Small intestine (tissue), 7 donors: ENCODE data around the gene ARFGEF3. TPM values are rescaled to one million over a fixed set of nuclear protein-coding genes. Genes with fewer than 3 reads are reported as not detected.

ENCODE experiments used
- DNase-seq, 2 donors: peaks; one replicate each; pipeline versions ENCODE4 v3.0.0 to v3.0.0-alpha.2; 2013
- FAIRE-seq: peaks from 2 replicates; lab custom pipeline; 2012; peaks lifted over from hg19 to GRCh38; lab: Jason Lieb, UNC
- H3K27ac ChIP-seq, 3 donors: one replicate each; pipeline ENCODE4 v1.5.1; 2013; ENCODE audit warnings: low read length in 2 of 3, mild to moderate bottlenecking in 2 of 3, control low read depth in 1 of 3, inconsistent platforms in 1 of 3, low read depth in 1 of 3, moderate library complexity in 1 of 3
- H3K27me3 ChIP-seq, 3 donors: one replicate each; pipeline ENCODE4 v1.6.1; 2013; ENCODE audit warnings: low read length in 3 of 3, inconsistent platforms in 1 of 3; ENCODE audit not compliant: control insufficient read depth in 3 of 3, insufficient read depth in 3 of 3
- H3K36me3 ChIP-seq, 3 donors: one replicate each; pipeline ENCODE4 v1.6.1; 2013; ENCODE audit warnings: low read length in 3 of 3, inconsistent platforms in 1 of 3, low read depth in 1 of 3, mild to moderate bottlenecking in 1 of 3, moderate library complexity in 1 of 3; ENCODE audit not compliant: control insufficient read depth in 3 of 3, insufficient read depth in 2 of 3
- H3K4me1 ChIP-seq, 3 donors: one replicate each; pipeline ENCODE4 v1.6.1; 2013; ENCODE audit warnings: low read length in 2 of 3, inconsistent platforms in 1 of 3, low read depth in 1 of 3, mild to moderate bottlenecking in 1 of 3, moderate library complexity in 1 of 3; ENCODE audit not compliant: control insufficient read depth in 3 of 3, insufficient read depth in 2 of 3
- H3K4me3 ChIP-seq, 3 donors: one replicate each; pipeline ENCODE4 v1.5.1; 2013; ENCODE audit warnings: low read length in 3 of 3, control low read depth in 1 of 3, inconsistent platforms in 1 of 3, low read depth in 1 of 3, mild to moderate bottlenecking in 1 of 3, moderate library complexity in 1 of 3
- H3K9me3 ChIP-seq, 2 donors: one replicate each; pipeline ENCODE4 v1.6.1; 2013; ENCODE audit warnings: low read depth in 1 of 2, low read length in 1 of 2; ENCODE audit not compliant: control insufficient read depth in 2 of 2, insufficient read depth in 1 of 2
- WGBS, 3 donors: extraction: QIAGEN DNeasy Blood & Tissue Kit; methylation state at CpG; one replicate each; pipeline ENCODE4 v1.1.7; 2013; 5-methylcytosine and 5-hydroxymethylcytosine counted together
- polyA plus RNA-seq, 4 donors: library from polyadenylated mRNA; stranded (reverse) in 3 of 4; unstranded in 1 of 4; fragments of 200-250 nt in 3 of 4; fragments of 120-200 nt in 1 of 4; gene quantifications; one replicate each; pipeline versions ENCODE4 v1.2.1 to v1.2.3, GENCODE V29; 2013
- donor health status: healthy with polysubstance abuse.
- donor health status: control.
- donor health status: control.
- donor health status: Bipolar disorder and iron deficiency.
- donor health status: healthy.

The ARFGEF3 gene
- polyA plus RNA-seq, 4 donors, result 0.27 to 6.2 (median 2.9) TPM

DNA sequence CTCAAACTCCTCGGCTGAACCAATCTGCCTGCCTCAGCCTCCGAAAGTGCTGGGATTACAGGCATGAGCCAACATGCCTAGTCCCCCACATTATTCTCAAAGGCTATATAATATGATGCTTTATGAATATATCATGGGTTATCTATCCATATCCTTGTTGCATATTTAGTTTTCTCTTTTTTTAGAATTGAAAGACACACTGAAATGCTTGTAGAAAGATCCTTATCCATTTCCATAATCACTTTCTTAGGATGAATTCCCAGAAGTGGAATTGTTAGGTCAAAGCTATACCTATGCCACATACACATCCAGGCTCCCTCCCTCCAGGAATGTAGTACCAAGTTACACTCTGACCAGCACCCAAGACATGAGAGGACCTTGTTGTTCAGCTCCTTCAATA is 2.5 kb upstream of the ARFGEF3 start:
- H3K4me3 ChIP-seq, result no peak overlapping the region
- no peak overlapping the region for H3K27ac ChIP-seq
- 93 to 95% (median 94%) methylated on average over 2 of the region's 2 CpGs for WGBS, 3 donors
- H3K36me3 ChIP-seq, result no peaks in the 10 kb centered on the region
- peaks cover 0 to 4% (median 3%) of the 10 kb centered on the region in 3 donors for H3K4me1 ChIP-seq
- DNase-seq, result no peak
- peaks cover 0 to 2% of the 10 kb centered on the region in 2 donors for H3K9me3 ChIP-seq
- FAIRE-seq, result no peak
- H3K27me3 ChIP-seq, result peaks cover 0 to 43% (median 9%) of the 10 kb centered on the region in 3 donors

DNA sequence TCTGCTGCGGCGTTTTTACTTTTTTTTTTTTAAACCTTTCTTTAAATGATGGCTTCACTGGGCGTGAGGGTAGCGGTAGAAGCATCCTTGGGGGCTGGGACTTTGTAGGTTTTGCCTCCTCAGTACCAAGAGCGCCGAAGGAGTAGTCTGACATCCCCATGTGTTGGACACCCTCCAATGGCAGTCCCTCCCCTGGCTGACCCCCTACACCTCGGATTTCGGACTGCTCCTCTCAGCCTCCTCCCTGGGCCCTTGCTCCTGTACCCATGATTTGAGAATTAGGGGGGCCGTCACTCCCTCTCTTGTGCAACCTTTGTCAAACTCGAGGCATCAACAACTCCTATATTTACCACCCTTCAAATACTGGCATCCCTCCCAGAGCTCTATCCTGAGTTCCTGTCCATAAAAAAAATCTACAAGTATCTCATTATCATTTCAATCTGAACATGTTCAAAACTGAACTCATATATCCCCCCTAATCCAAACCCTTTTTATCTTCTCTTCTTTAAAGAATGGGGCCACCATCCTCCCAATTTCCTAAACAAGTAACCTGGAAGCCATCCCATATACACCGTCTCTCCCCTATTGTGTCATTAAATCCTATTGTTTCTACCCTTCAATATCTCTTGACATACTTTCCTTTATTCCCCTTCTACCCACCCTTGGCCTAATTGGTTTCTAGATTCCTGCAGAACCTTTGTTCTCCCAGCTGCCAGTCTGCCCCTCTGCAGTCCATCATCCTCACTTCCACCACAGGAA is 1.2 kb upstream of the ARFGEF3 start:
- DNase-seq (no peak), FAIRE-seq (no peak)
- peaks cover 0 to 2% of the 10 kb centered on the region in 2 donors for H3K9me3 ChIP-seq
- no peak overlapping the region for H3K27ac ChIP-seq
- H3K4me1 ChIP-seq, result peaks cover 0 to 4% (median 3%) of the 10 kb centered on the region in 3 donors
- H3K4me3 ChIP-seq, result peak overlapping the region in 1 of 3 donors; percentile 24
- peaks cover 0 to 43% (median 9%) of the 10 kb centered on the region in 3 donors for H3K27me3 ChIP-seq
- WGBS, 3 donors, result 79% methylated on average over 11 of the region's 11 CpGs
- H3K36me3 ChIP-seq, result no peaks in the 10 kb centered on the region

DNA sequence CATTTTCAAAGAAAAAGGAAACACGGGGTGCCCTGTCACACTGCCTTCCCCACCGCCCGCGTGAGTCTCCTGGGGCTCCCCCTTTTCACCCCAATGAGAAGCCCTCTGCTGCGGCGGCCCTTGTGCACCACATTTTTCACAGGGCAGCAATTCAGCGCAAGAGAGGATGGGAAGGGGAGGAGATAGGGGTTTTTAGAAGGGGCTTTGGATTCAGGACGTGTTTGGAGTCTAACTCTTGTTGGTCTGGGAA is 726 bp upstream of the ARFGEF3 start:
- 25 to 45% (median 40%) methylated on average over 8 of the region's 8 CpGs for WGBS, 3 donors
- FAIRE-seq, result no peak

DNA sequence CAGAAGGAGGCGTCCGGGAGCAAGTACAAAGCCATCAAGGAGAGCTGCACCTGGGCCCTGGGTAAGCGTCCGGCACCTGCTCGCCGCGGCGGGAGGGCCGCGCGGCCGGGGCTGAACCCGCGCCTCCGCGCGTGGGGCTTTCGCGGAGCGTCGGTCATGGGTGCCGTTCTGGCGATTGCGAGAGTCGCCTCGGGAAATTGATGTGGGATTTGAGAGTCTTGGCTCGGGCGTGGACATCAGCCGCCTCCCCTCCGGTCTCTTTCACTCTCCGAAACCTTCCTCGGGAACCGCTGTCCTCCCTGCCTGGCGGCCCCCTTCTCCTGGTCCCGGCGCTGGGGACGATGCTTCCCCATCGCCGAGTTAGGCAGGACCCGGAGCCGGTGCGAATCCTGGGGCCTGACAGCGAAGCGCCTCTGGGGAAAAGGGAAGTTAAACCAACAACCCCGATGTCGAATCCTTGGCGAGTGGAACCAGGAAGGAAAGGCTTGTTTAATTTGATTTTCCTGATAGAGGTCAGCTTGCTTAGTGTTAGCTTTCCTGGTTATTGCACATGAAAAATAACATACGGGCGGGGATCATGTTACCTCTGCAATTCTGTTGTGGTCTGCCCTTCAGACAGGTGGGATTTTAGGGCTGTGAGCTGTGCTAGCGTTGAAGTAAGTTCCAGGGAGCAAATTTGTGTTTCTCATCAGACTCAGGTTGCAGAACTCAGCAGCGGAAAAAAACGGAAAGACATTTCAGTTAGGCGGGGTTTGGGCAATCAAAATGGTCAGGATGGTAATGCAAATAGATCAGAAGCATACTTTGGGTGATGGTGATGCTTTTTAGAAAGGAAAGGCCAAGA is 594 bp downstream of the ARFGEF3 start:
- WGBS, 3 donors, result 1 to 3% (median 2%) methylated on average over 52 to 53 of the region's 53 CpGs
- H3K27ac ChIP-seq, result peak overlapping the region in 2 of 3 donors; percentile 65 to 81
- H3K27me3 ChIP-seq, result peaks cover 0 to 43% (median 11%) of the 10 kb centered on the region in 3 donors
- peaks cover 0 to 4% (median 3%) of the 10 kb centered on the region in 3 donors for H3K4me1 ChIP-seq
- peaks cover 0 to 2% of the 10 kb centered on the region in 2 donors for H3K9me3 ChIP-seq
- peak overlapping the region; percentile 44 to 66 (median 62) for H3K4me3 ChIP-seq
- H3K36me3 ChIP-seq, result no peaks in the 10 kb centered on the region
- FAIRE-seq (no peak), DNase-seq (peak; percentile 48 to 60)

More for the DNA sequence above, 726 bp upstream of the ARFGEF3 start:
- Histone ChIP-seq H3K4me1 (peaks cover 0 to 4% (median 3%) of the 10 kb centered on the region in 3 donors), H3K27ac (no peak overlapping the region), H3K9me3 (peaks cover 0 to 2% of the 10 kb centered on the region in 2 donors), H3K36me3 (no peaks in the 10 kb centered on the region), H3K27me3 (peaks cover 0 to 43% (median 11%) of the 10 kb centered on the region in 3 donors), H3K4me3 (peak overlapping the region in 2 of 3 donors; percentile 24 to 66)
- no peak for DNase-seq

DNA sequence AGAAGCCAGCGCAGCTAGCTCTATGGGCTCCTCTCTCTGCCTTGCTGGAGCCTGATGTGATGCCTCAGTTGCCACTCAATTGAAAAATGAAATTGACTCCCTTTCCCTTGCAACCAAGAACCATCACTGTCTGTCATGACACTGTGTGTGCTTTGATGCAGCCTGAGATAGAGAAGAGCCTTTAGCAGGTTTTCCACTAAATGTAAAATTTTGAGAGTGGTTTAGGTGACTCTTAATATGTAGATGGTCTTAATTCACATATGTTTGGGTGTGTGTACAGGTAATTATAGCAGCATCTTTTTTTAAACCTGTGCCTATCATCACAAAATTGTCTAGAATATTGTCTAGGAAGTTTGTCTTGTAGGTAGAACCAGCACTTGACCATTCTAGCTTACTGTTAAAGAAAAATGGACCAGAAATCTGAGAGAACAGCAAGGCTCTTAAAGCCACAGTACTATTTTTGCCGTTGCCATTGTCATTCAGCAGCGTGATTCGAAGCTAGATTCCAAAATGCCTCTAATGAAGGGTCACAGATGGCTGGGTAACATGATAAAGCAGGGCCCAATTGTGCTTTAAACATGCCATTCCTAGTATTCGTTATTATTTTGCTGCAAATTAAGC is 1.3 kb downstream of the ARFGEF3 start:
- Histone ChIP-seq H3K9me3 (peaks cover 0 to 2% of the 10 kb centered on the region in 2 donors), H3K27ac (peak overlapping the region in 1 of 3 donors; percentile 81), H3K4me3 (peak overlapping the region in 1 of 3 donors; percentile 62), H3K27me3 (peaks cover 0 to 41% (median 11%) of the 10 kb centered on the region in 3 donors), H3K36me3 (no peaks in the 10 kb centered on the region), H3K4me1 (peaks cover 0 to 4% (median 3%) of the 10 kb centered on the region in 3 donors)
- 70 to 78% (median 71%) methylated on average over 5 of the region's 5 CpGs for WGBS, 3 donors
- FAIRE-seq, result no peak
- no peak for DNase-seq

DNA sequence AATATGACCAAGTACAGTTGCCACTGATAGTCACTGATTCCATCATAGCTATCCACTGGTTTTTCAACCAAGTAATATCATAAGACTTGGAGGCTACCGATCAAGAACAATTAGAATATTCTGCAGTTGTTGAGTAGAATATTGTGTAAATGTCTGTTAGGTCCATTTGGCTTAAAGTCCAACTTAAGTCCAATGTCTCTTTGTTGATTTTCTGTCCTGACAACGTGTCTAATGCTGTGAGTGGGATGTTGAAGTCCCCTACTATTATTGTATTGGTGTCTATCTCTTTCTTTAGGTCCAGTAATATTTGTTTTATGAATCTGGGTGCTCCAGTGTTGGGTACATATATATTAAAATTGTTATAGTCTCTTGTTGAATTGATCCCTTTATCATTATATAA is 13.9 kb downstream of the ARFGEF3 start:
- H3K4me3 ChIP-seq, result no peak overlapping the region
- peaks cover 0 to 10% of the 10 kb centered on the region in 2 donors for H3K9me3 ChIP-seq
- H3K27me3 ChIP-seq, result peaks cover 0 to 2% (median 0%) of the 10 kb centered on the region in 3 donors
- DNase-seq (no peak), FAIRE-seq (no peak)
- H3K27ac ChIP-seq, result no peak overlapping the region
- WGBS, 3 donors, result 79 to 88% (median 86%) methylated on average over 2 of the region's 2 CpGs
- no peaks in the 10 kb centered on the region for H3K36me3 ChIP-seq
- H3K4me1 ChIP-seq, result no peaks in the 10 kb centered on the region

DNA sequence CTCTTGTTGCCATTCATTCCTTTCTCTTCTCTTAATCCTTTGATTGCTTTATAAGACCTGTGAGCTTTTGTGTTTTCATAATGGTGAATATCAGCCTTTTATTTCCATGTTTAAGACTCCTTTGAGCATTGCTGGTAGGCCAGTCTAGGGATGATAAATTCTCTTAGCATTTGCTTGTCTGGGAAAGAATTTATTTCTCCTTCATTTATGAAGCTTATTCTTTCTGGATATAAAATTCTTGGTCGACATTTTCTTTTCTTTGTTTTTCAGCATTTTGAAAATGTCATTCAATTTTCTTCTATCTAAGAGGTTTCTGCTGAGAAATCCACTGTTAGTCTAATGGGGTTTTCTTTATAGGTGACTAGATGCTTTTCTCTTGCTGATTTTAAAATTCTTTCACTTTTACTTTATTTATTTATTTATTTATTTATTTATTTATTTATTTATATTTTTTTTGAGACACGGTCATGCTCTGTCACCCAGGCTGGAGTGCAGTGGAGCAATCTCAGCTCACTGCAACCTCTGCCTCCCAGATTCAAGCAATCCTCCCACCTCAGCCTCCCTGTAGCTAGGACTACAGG is 15.0 kb downstream of the ARFGEF3 start:
- 89 to 97% (median 93%) methylated on average over 2 of the region's 2 CpGs for WGBS, 3 donors
- Histone ChIP-seq H3K9me3 (peaks cover 0 to 10% of the 10 kb centered on the region in 2 donors), H3K4me3 (no peak overlapping the region), H3K36me3 (no peaks in the 10 kb centered on the region), H3K27me3 (peaks cover 0 to 2% (median 0%) of the 10 kb centered on the region in 3 donors), H3K4me1 (no peaks in the 10 kb centered on the region), H3K27ac (no peak overlapping the region)
- DNase-seq (no peak), FAIRE-seq (no peak)
